Tibial artery (tissue), 4 donors: ENCODE results near the gene PIK3AP1.

Source experiments
- DNase-seq, 2 donors: peaks; one replicate each; pipeline ENCODE4 v3.0.0-alpha.2; 2019
- H3K27ac ChIP-seq, 2 donors: fragments of 200-600 bp; sonication (generic) in 1 of 2; 1 replicate in 1 of 2; 2 replicates in 1 of 2; pipeline ENCODE4 v1.5.1; 2018 to 2019; ENCODE audit warnings: mild to moderate bottlenecking in 1 of 2
- H3K27me3 ChIP-seq, 2 donors: fragments of 200-600 bp; sonication (generic) in 1 of 2; one replicate each; pipeline versions ENCODE4 v1.5.1 to v1.6.0; 2016 to 2019
- H3K36me3 ChIP-seq, 3 donors: fragments of 200-600 bp; sonication (generic) in 2 of 3; one replicate each; pipeline ENCODE4 v1.5.1; 2016 to 2019; ENCODE audit warnings: mild to moderate bottlenecking in 2 of 3
- H3K4me1 ChIP-seq, 4 donors: fragments of 200-600 bp; sonication (generic) in 2 of 4; 1 replicate in 3 of 4; 2 replicates in 1 of 4; pipeline ENCODE4 v1.5.1; 2016 to 2019
- H3K4me3 ChIP-seq, 2 donors: fragments of 200-600 bp; sonication (generic) in 1 of 2; 1 replicate in 1 of 2; 2 replicates in 1 of 2; pipeline ENCODE4 v1.5.1; 2018 to 2019; ENCODE audit warnings: mild to moderate bottlenecking in 2 of 2
- H3K9me3 ChIP-seq, 3 donors: fragments of 200-600 bp; sonication (generic) in 1 of 3; one replicate each; pipeline ENCODE4 v1.5.1; 2016 to 2019
- intact Hi-C: fragments of 100-400 bp; cut with DNase I; formaldehyde crosslinking; loops from one replicate; pipeline ENCODE4 v1.15.0; 2023; ENCODE audit warnings: low total_unique reads
- TF ChIP-seq, protein P1 (sequence below), 2 experiments: fragments of 200-600 bp in 1 of 2; fragments of 450-650 bp in 1 of 2; IDR thresholded peaks; one replicate each; pipeline ENCODE4 v1.5.1; 2017 to 2019; ENCODE audit warnings: antibody characterized with exemption in 2 of 2, mild to moderate bottlenecking in 1 of 2, moderate library complexity in 1 of 2

Gene PIK3AP1

DNA sequence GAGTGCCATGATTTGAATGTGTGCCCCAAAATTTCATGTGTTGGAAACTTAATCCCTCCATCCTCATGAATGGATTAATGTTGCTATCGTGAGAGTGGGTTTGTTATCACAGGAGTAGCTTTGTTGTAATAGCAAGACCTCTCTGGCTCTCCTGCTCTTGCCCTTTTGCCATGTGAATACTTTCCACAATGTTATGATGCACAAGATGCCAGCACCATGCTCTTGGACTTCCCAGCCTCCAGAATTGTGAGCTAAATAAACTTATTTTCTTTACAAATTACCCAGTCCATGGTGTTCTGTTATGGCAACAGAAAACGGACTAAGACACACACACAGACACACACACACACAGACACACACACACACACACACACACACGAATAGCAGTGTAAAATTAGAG, 82.2 kb downstream of the PIK3AP1 start:
- Histone ChIP-seq H3K36me3 (no peaks in the 10 kb centered on the region), H3K4me3 (no peak overlapping the region), H3K27ac (no peak overlapping the region), H3K4me1 (no peaks in the 10 kb centered on the region), H3K27me3 (peaks cover 0 to 25% of the 10 kb centered on the region in 2 donors), H3K9me3 (no peaks in the 10 kb centered on the region)
- no peak for DNase-seq
- TF ChIP-seq, protein P1, sequence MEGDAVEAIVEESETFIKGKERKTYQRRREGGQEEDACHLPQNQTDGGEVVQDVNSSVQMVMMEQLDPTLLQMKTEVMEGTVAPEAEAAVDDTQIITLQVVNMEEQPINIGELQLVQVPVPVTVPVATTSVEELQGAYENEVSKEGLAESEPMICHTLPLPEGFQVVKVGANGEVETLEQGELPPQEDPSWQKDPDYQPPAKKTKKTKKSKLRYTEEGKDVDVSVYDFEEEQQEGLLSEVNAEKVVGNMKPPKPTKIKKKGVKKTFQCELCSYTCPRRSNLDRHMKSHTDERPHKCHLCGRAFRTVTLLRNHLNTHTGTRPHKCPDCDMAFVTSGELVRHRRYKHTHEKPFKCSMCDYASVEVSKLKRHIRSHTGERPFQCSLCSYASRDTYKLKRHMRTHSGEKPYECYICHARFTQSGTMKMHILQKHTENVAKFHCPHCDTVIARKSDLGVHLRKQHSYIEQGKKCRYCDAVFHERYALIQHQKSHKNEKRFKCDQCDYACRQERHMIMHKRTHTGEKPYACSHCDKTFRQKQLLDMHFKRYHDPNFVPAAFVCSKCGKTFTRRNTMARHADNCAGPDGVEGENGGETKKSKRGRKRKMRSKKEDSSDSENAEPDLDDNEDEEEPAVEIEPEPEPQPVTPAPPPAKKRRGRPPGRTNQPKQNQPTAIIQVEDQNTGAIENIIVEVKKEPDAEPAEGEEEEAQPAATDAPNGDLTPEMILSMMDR (IDR thresholded peaks at IDR 0.05), result no peak
- intact Hi-C loops, result no loop called here

DNA sequence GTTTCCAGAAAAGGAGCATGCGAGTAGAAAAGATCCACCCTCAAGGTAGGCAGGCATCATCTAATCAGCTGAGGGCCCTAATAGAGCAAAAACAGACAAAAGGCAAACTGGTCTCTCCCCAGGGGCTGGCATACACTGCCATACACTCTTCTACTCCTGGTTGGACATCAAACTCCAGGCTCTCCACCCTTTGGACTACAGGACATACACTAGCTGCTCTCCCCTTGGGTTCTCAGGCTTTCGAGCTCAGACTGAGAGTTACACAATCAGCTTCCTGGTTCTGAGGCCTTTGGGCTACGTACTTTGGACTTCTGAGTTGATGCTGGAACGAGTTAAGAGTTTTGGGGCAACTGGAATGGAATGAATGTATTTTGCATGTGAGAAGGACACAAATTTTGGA, 82.6 kb downstream of the PIK3AP1 start:
- no peak overlapping the region for H3K4me3 ChIP-seq
- TF ChIP-seq, protein P1 (IDR thresholded peaks at IDR 0.05), result no peak
- H3K9me3 ChIP-seq, result no peaks in the 10 kb centered on the region
- H3K27ac ChIP-seq, result no peak overlapping the region
- no peak for DNase-seq
- intact Hi-C loops, result no loop called here
- H3K4me1 ChIP-seq, result no peaks in the 10 kb centered on the region
- H3K27me3 ChIP-seq, result peaks cover 0 to 25% of the 10 kb centered on the region in 2 donors
- H3K36me3 ChIP-seq, result no peaks in the 10 kb centered on the region

DNA sequence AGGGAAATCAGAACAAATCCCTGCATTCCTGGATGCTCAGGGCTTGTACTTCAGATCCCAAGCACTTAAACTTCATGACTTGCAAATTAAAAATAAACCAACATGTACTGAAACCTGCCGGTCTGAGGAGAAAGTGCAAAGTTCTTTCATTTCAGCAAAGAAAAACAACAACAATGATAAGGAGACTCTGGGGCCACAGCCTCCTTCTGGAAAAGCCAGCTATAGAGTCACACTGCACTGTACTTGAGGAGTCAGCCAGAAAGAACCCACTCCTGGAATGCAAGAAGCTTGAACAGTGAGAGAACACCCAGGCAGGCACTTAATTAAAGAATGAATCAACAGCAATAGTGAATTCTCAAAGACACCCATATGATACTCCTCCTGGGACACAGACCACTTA, 83.8 kb downstream of the PIK3AP1 start:
- intact Hi-C loops, result no loop called here
- H3K27ac ChIP-seq, result no peak overlapping the region
- DNase-seq, result no peak
- no peaks in the 10 kb centered on the region for H3K9me3 ChIP-seq
- no peak overlapping the region for H3K4me3 ChIP-seq
- H3K27me3 ChIP-seq, result peaks cover 0 to 25% of the 10 kb centered on the region in 2 donors
- H3K4me1 ChIP-seq, result no peaks in the 10 kb centered on the region
- H3K36me3 ChIP-seq, result no peaks in the 10 kb centered on the region
- TF ChIP-seq, protein P1 (IDR thresholded peaks at IDR 0.05), result no peak

DNA sequence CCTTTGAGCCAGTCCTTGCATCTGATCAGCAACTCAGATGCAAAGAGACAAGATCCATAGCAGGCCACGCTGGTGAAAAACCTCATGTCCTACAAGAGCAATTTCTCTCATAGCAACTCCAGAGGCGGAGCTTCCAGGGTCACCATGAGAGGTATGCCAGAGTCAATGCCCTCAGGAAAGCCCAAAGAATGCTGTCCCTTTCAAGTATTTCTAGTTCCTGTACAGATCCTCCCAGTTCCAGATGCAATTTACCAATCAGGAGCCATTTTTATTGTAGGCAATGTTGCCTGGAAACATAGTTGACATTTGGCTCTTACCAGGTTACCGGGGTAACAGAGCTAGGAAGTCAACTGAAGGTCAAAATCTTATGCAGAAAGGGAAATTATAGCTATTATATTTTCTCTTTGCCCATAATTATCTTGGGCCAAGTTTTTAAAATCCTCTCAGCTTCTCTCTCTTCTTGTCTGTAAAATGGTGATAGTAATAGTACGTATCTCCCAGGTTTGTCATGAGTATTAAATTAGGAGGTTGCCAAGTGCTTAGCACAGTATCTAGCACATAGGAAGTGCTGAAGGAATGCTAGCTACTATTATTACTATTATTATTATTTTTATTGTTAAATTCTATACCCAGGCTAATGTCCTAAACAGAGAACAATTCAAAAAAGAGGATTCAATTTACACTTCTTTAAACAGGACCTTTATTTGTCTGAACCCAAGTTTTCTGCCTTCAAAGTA, 87.2 kb downstream of the PIK3AP1 start:
- intact Hi-C loops, result no loop called here
- H3K4me3 ChIP-seq, result no peak overlapping the region
- H3K27me3 ChIP-seq, result peaks cover 0 to 11% of the 10 kb centered on the region in 2 donors
- H3K36me3 ChIP-seq, result no peaks in the 10 kb centered on the region
- H3K4me1 ChIP-seq, result no peaks in the 10 kb centered on the region
- TF ChIP-seq, protein P1 (IDR thresholded peaks at IDR 0.05), result no peak
- H3K27ac ChIP-seq, result no peak overlapping the region
- DNase-seq, result no peak
- no peaks in the 10 kb centered on the region for H3K9me3 ChIP-seq

DNA sequence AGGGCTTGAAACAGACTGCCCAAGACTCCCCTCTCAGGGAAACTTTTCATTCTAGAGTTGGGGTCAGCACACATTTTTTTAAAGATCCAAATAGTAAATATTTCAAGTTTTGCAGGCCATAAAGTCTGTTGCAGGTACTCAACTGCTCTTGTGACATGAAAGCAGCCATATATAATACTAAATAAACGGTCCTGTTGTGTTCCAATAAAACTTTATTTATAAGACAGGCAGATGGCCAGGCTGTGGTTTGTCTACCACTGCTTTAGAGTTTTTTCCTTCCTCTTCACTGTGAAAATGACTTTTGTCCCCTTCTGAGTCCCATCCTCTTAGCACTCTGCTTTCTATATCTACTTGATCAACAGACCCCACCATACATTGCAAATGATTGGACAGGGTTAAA, 93.0 kb downstream of the PIK3AP1 start:
- intact Hi-C loops, result no loop called here
- H3K4me3 ChIP-seq, result no peak overlapping the region
- no peak for DNase-seq
- H3K27me3 ChIP-seq, result no peaks in the 10 kb centered on the region
- no peaks in the 10 kb centered on the region for H3K36me3 ChIP-seq
- no peak overlapping the region for H3K27ac ChIP-seq
- no peaks in the 10 kb centered on the region for H3K9me3 ChIP-seq
- TF ChIP-seq, protein P1 (IDR thresholded peaks at IDR 0.05), result no peak
- no peaks in the 10 kb centered on the region for H3K4me1 ChIP-seq
